WTC11 (cell line): ENCODE results near the gene IFIT1. TPM values are rescaled to one million over a fixed set of nuclear protein-coding genes. Genes with fewer than 3 reads are reported as not detected.

Experiments
- ATAC-seq: fragments of 200-7000 bp; cut with Tn5 transposase; 2 replicates; pipeline ENCODE4 v1.10.0; 2021; ENCODE audit warnings: mild to moderate bottlenecking, moderate library complexity
- CTCF ChIA-PET: fragments of 300-600 bp; sonication (Branson Sonifier 250); formaldehyde crosslinking; loops from one replicate; lab custom pipeline; 2021; ENCODE audit warnings: antibody characterized with exemption; lab: Charles Lee
- POLR2A ChIA-PET: fragments of 350-600 bp; sonication (Branson Sonifier 250); formaldehyde crosslinking; loops from one replicate; lab custom pipeline; 2021; ENCODE audit warnings: antibody characterized with exemption; lab: Charles Lee
- DNase-seq: peaks from one replicate; pipeline ENCODE4 v3.0.0; 2021; ENCODE audit warnings: low spot score
- H3K27ac Mint-ChIP-seq: 2 replicates; pipeline ENCODE4 v1.8.0; 2021; ENCODE audit warnings: mixed read lengths
- H3K27me3 Mint-ChIP-seq: 2 replicates; pipeline ENCODE4 v1.8.0; 2021; ENCODE audit warnings: low read depth, mild to moderate bottlenecking, moderate library complexity, mixed read lengths
- H3K36me3 Mint-ChIP-seq: 2 replicates; pipeline ENCODE4 v1.8.0; 2021; ENCODE audit warnings: mixed read lengths
- H3K4me1 Mint-ChIP-seq: 2 replicates; pipeline ENCODE4 v1.8.0; 2022; ENCODE audit warnings: mixed read lengths
- H3K4me3 Mint-ChIP-seq: 2 replicates; pipeline ENCODE4 v1.8.0; 2021; ENCODE audit warnings: mild to moderate bottlenecking, moderate library complexity, mixed read lengths
- H3K9me3 Mint-ChIP-seq: 2 replicates; pipeline ENCODE4 v1.8.0; 2021; ENCODE audit warnings: mixed read lengths
- ATF2 ChIP-seq: sonication (generic); formaldehyde crosslinking; IDR thresholded peaks from 2 replicates; pipeline ENCODE4 v1.8.1; 2022; ENCODE audit warnings: low read depth, missing genetic modification reagents, borderline replicate concordance
- CREB1 ChIP-seq: sonication (generic); formaldehyde crosslinking; IDR thresholded peaks from 2 replicates; pipeline ENCODE4 v1.8.0; 2023; ENCODE audit warnings: mild to moderate bottlenecking, missing genetic modification reagents
- GRHL2 ChIP-seq: fragments of 250-450 bp; sonication (Bioruptor Pico); IDR thresholded peaks from 2 replicates; pipeline ENCODE4 v1.8.0; 2022; ENCODE audit warnings: mild to moderate bottlenecking, moderate library complexity; ENCODE audit not compliant: insufficient replicate concordance, severe bottlenecking
- JUN ChIP-seq: sonication (generic); formaldehyde crosslinking; IDR thresholded peaks from 2 replicates; pipeline ENCODE4 v1.8.0; 2023; ENCODE audit warnings: mild to moderate bottlenecking, missing genetic modification reagents
- MXD4 ChIP-seq: fragments of 250-450 bp; sonication (Bioruptor Pico); IDR thresholded peaks from 2 replicates; pipeline ENCODE4 v1.8.0; 2021; ENCODE audit warnings: mild to moderate bottlenecking, moderate library complexity, borderline replicate concordance
- NFYB ChIP-seq: sonication (generic); formaldehyde crosslinking; conservative IDR thresholded peaks from 2 replicates; pipeline ENCODE4 v1.8.0; 2022; ENCODE audit warnings: low read depth, missing genetic modification reagents
- RELA ChIP-seq: sonication (generic); formaldehyde crosslinking; IDR thresholded peaks from 2 replicates; pipeline ENCODE4 v1.8.1; 2022; ENCODE audit warnings: missing genetic modification reagents, mild to moderate bottlenecking, borderline replicate concordance
- SMAD3 ChIP-seq: sonication (generic); formaldehyde crosslinking; IDR thresholded peaks from 2 replicates; pipeline ENCODE4 v1.8.0; 2022; ENCODE audit warnings: missing genetic modification reagents, mild to moderate bottlenecking, borderline replicate concordance
- SP1 ChIP-seq: sonication (generic); formaldehyde crosslinking; conservative IDR thresholded peaks from 2 replicates; pipeline ENCODE4 v1.8.1; 2022; ENCODE audit warnings: missing genetic modification reagents
- TEAD4 ChIP-seq: sonication (generic); formaldehyde crosslinking; IDR thresholded peaks from 2 replicates; pipeline ENCODE4 v1.8.0; 2022; ENCODE audit warnings: mild to moderate bottlenecking, missing genetic modification reagents
- ZNF138 ChIP-seq: sonication (generic); formaldehyde crosslinking; conservative IDR thresholded peaks from 2 replicates; pipeline ENCODE4 v1.8.1; 2022; ENCODE audit warnings: mild to moderate bottlenecking, moderate library complexity, missing genetic modification reagents
- ZNF219 ChIP-seq: sonication (generic); formaldehyde crosslinking; IDR thresholded peaks from 2 replicates; pipeline ENCODE4 v1.8.0; 2023; ENCODE audit warnings: missing genetic modification reagents, mild to moderate bottlenecking, borderline replicate concordance
- ZNF317 ChIP-seq: sonication (generic); formaldehyde crosslinking; IDR thresholded peaks from 2 replicates; pipeline ENCODE4 v1.8.1; 2023; ENCODE audit warnings: low read depth, mild to moderate bottlenecking, moderate library complexity, missing genetic modification reagents, borderline replicate concordance
- total RNA-seq: library from RNA; stranded (reverse); gene quantifications from 3 replicates; pipeline ENCODE4 v1.2.3, GENCODE V29; 2021
- TF ChIP-seq, protein P1 (sequence below): sonication (generic); formaldehyde crosslinking; IDR thresholded peaks from 2 replicates; pipeline ENCODE4 v1.8.0; 2022; ENCODE audit warnings: mild to moderate bottlenecking, missing genetic modification reagents
- TF ChIP-seq, protein P2 (sequence below): sonication (generic); formaldehyde crosslinking; IDR thresholded peaks from 2 replicates; pipeline ENCODE4 v1.8.0; 2023; ENCODE audit warnings: missing genetic modification reagents
- TF ChIP-seq, protein P3 (sequence below): fragments of 250-450 bp; sonication (Bioruptor Pico); conservative IDR thresholded peaks from 2 replicates; pipeline ENCODE4 v1.9.0; 2021; ENCODE audit warnings: mild to moderate bottlenecking
- TF ChIP-seq, protein P4 (sequence below): sonication (generic); formaldehyde crosslinking; IDR thresholded peaks from 2 replicates; pipeline ENCODE4 v1.8.0; 2022; ENCODE audit warnings: missing genetic modification reagents

Gene IFIT1
- total RNA-seq, 1 experiment from 2014 or later, result 1.5 TPM

DNA sequence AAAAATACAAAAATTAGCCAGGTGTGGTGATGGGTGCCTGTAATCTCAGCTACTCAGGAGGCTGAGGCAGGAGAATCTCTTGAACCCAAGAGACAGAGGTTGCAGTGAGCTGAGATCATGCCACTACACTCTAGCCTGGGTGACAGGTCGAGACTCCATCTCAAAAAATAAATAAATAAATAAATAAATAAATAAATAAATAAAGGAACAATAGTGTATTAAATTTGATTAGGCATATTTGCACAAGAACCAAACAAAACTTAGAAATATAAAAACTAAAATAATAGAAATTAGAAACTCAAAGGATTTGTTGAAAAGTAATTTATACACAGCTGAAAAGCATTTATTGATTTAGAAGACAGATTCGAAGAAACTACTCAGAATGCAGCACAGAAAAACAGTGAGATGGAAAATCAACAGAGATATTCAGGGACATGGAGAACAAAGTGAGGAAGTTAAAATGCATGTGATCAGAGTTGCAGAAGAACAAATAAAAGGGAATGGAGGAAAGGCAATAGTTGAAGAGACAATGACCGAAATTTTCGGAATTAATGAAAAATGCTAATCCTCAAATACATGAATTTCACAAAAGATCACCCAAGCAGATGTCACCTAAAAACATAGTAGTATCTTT lies 46.9 kb upstream of the IFIT1 start:
- H3K27me3 Mint-ChIP-seq, result no peaks in the 10 kb centered on the region
- POLR2A ChIA-PET, result no interaction called here
- no peaks in the 10 kb centered on the region for H3K36me3 Mint-ChIP-seq
- DNase-seq, result no peak
- H3K4me1 Mint-ChIP-seq, result peaks cover 66% of the 10 kb centered on the region
- TF ChIP-seq JUN (CRISPR knock-in tag) (no peak), MXD4 (CRISPR knock-in tag) (no peak), SP1 (no peak), ZNF219 (no peak), ZNF138 (no peak), ZNF317 (CRISPR knock-in tag) (no peak), GRHL2 (CRISPR knock-in tag) (no peak), TEAD4 (no peak), RELA (CRISPR knock-in tag) (no peak), CREB1 (CRISPR knock-in tag) (no peak), SMAD3 (no peak), NFYB (CRISPR knock-in tag) (no peak), ATF2 (CRISPR knock-in tag) (no peak)
- TF ChIP-seq, protein P1, sequence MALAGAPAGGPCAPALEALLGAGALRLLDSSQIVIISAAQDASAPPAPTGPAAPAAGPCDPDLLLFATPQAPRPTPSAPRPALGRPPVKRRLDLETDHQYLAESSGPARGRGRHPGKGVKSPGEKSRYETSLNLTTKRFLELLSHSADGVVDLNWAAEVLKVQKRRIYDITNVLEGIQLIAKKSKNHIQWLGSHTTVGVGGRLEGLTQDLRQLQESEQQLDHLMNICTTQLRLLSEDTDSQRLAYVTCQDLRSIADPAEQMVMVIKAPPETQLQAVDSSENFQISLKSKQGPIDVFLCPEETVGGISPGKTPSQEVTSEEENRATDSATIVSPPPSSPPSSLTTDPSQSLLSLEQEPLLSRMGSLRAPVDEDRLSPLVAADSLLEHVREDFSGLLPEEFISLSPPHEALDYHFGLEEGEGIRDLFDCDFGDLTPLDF (CRISPR knock-in tag), result no peak
- TF ChIP-seq, protein P2, sequence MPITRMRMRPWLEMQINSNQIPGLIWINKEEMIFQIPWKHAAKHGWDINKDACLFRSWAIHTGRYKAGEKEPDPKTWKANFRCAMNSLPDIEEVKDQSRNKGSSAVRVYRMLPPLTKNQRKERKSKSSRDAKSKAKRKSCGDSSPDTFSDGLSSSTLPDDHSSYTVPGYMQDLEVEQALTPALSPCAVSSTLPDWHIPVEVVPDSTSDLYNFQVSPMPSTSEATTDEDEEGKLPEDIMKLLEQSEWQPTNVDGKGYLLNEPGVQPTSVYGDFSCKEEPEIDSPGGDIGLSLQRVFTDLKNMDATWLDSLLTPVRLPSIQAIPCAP (CRISPR knock-in tag), result no peak
- TF ChIP-seq, protein P3, sequence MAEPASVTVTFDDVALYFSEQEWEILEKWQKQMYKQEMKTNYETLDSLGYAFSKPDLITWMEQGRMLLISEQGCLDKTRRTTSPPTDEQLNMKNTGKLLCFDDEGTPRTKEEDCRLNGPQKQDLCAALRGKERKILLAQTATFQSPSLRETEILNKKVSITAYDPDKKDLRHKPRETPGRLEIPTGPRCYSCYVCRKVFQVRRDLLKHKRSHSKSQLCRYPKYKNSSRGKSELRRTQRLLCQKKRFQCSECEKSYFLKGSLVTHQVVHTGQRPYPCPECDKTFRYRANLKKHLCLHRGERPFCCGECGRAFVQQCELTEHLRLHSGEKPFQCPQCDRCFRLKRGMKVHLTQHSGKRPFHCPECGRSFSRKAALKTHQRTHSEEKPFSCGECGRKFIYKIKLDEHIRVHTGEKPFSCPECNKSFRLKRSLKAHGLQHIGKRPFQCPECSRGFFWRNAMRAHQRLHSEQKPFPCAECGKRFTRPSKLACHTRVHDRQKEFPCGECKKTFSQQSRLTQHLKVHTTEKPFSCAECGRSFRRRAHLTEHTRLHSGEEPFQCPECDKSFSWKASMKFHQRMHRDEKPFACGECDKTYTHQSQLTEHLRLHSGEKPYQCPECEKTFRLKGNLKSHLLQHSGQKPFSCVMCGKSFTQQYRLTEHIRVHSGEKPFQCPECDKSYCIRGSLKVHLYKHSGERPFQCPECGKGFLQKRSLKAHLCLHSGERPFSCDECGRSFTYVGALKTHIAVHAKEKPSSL (CRISPR knock-in tag), result no peak
- TF ChIP-seq, protein P4, sequence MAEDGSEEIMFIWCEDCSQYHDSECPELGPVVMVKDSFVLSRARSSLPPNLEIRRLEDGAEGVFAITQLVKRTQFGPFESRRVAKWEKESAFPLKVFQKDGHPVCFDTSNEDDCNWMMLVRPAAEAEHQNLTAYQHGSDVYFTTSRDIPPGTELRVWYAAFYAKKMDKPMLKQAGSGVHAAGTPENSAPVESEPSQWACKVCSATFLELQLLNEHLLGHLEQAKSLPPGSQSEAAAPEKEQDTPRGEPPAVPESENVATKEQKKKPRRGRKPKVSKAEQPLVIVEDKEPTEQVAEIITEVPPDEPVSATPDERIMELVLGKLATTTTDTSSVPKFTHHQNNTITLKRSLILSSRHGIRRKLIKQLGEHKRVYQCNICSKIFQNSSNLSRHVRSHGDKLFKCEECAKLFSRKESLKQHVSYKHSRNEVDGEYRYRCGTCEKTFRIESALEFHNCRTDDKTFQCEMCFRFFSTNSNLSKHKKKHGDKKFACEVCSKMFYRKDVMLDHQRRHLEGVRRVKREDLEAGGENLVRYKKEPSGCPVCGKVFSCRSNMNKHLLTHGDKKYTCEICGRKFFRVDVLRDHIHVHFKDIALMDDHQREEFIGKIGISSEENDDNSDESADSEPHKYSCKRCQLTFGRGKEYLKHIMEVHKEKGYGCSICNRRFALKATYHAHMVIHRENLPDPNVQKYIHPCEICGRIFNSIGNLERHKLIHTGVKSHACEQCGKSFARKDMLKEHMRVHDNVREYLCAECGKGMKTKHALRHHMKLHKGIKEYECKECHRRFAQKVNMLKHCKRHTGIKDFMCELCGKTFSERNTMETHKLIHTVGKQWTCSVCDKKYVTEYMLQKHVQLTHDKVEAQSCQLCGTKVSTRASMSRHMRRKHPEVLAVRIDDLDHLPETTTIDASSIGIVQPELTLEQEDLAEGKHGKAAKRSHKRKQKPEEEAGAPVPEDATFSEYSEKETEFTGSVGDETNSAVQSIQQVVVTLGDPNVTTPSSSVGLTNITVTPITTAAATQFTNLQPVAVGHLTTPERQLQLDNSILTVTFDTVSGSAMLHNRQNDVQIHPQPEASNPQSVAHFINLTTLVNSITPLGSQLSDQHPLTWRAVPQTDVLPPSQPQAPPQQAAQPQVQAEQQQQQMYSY (CRISPR knock-in tag), result no peak
- TF ChIP-seq, all 79 proteins: peak for 0
- H3K4me3 Mint-ChIP-seq, result no peak overlapping the region
- CTCF ChIA-PET, result interaction anchor here (1.4 kb wide), 1 partner anchor 24 kb away, joined by 6 read pairs; no protein-coding TSS in a partner anchor
- no peak for ATAC-seq
- no peaks in the 10 kb centered on the region for H3K9me3 Mint-ChIP-seq
- H3K27ac Mint-ChIP-seq, result peak overlapping the region; percentile 42; the same call in 1 of the 2 replicates
